Measurements from ENCODE around the gene ROR2.

GRCh38 chr9:91698266-91698665, 251.8 kb downstream of the ROR2 start:
- TF ChIP-seq CTCF (conservative IDR thresholded peaks at IDR 0.05; ENCODE audit: low read depth, low read length) (no peak), EZH2 (IDR thresholded peaks at IDR 0.05; ENCODE audit: low read length, unreplicated experiment) (no peak)

Data from PC-3 (cell line).